CD8-positive, alpha-beta memory T cell (primary cell): ENCODE results near the gene MMRN1. TPM values are rescaled to one million over a fixed set of nuclear protein-coding genes. Genes with fewer than 3 reads are reported as not detected.

Source experiments
- CTCF ChIA-PET: fragments of 350-600 bp; sonication (Branson Sonifier 250); formaldehyde crosslinking; loops from one replicate; lab custom pipeline; 2021; ENCODE audit warnings: antibody characterized with exemption; lab: Charles Lee
- POLR2A ChIA-PET: fragments of 350-600 bp; sonication (Branson Sonifier 250); formaldehyde crosslinking; loops from one replicate; lab custom pipeline; 2021; ENCODE audit warnings: antibody characterized with exemption; lab: Charles Lee
- DNase-seq, 5 donors: peaks; one replicate each; pipeline versions ENCODE4 v3.0.0 to v3.0.0-alpha.2; 2020 to 2022; ENCODE audit warnings: mixed read lengths in 1 of 5
- H3K27ac ChIP-seq: one replicate; pipeline ENCODE4 v1.7.0; 2013; ENCODE audit warnings: low read depth, mild to moderate bottlenecking, low read length, moderate library complexity
- H3K27me3 ChIP-seq: 2 replicates; pipeline ENCODE4 v1.7.0; 2013; ENCODE audit warnings: low read length, mild to moderate bottlenecking; ENCODE audit not compliant: insufficient read depth, poor library complexity, severe bottlenecking
- H3K36me3 ChIP-seq: 2 replicates; pipeline ENCODE4 v1.7.0; 2013; ENCODE audit warnings: mild to moderate bottlenecking, low read length, moderate library complexity; ENCODE audit not compliant: insufficient read depth
- H3K4me1 ChIP-seq: 2 replicates; pipeline ENCODE4 v1.7.0; 2013; ENCODE audit warnings: mild to moderate bottlenecking, low read length, moderate library complexity; ENCODE audit not compliant: insufficient read depth
- H3K4me3 ChIP-seq: 2 replicates; pipeline ENCODE4 v1.7.0; 2013; ENCODE audit warnings: mild to moderate bottlenecking, low read length
- H3K9me3 ChIP-seq: 2 replicates; pipeline ENCODE4 v1.7.0; 2013; ENCODE audit warnings: mild to moderate bottlenecking, low read length
- H3K27ac Mint-ChIP-seq, 8 donors: one replicate each; pipeline ENCODE4 v1.8.0; 2020 to 2021; ENCODE audit warnings: mixed read lengths in 8 of 8, mild to moderate bottlenecking in 6 of 8, inconsistent platforms in 3 of 8, moderate library complexity in 3 of 8
- H3K27me3 Mint-ChIP-seq, 2 donors: one replicate each; pipeline ENCODE4 v1.8.0; 2020 to 2021; ENCODE audit warnings: mixed read lengths in 2 of 2, mild to moderate bottlenecking in 1 of 2, moderate library complexity in 1 of 2
- H3K36me3 Mint-ChIP-seq, 3 donors: one replicate each; pipeline ENCODE4 v1.8.0; 2020 to 2021; ENCODE audit warnings: mixed read lengths in 3 of 3, inconsistent platforms in 1 of 3, mild to moderate bottlenecking in 1 of 3
- H3K4me1 Mint-ChIP-seq, 3 donors: one replicate each; pipeline ENCODE4 v1.8.0; 2020 to 2021; ENCODE audit warnings: mixed read lengths in 3 of 3, inconsistent platforms in 1 of 3, mild to moderate bottlenecking in 1 of 3
- H3K4me3 Mint-ChIP-seq, 7 donors: one replicate each; pipeline ENCODE4 v1.8.0; 2020 to 2021; ENCODE audit warnings: mixed read lengths in 7 of 7, mild to moderate bottlenecking in 6 of 7, moderate library complexity in 4 of 7, inconsistent platforms in 2 of 7
- H3K9me3 Mint-ChIP-seq, 5 donors: one replicate each; pipeline ENCODE4 v1.8.0; 2020 to 2022; ENCODE audit warnings: mixed read lengths in 5 of 5, mild to moderate bottlenecking in 3 of 5, moderate library complexity in 2 of 5, inconsistent platforms in 1 of 5
- polyA plus RNA-seq: library from polyadenylated mRNA; unstranded; fragments of 300-500 nt; fragmentation: Illumina TruSeq; gene quantifications from one replicate; pipeline ENCODE4 v1.2.3, GENCODE V29; 2021
- total RNA-seq, 2 experiments: library from RNA; stranded (reverse); gene quantifications; one replicate each; pipeline ENCODE4 v1.2.3, GENCODE V29; 2021

MMRN1 gene
- total and polyA plus RNA-seq, 3 experiments from 2014 or later: 0.33 TPM; not detected in 2

DNA sequence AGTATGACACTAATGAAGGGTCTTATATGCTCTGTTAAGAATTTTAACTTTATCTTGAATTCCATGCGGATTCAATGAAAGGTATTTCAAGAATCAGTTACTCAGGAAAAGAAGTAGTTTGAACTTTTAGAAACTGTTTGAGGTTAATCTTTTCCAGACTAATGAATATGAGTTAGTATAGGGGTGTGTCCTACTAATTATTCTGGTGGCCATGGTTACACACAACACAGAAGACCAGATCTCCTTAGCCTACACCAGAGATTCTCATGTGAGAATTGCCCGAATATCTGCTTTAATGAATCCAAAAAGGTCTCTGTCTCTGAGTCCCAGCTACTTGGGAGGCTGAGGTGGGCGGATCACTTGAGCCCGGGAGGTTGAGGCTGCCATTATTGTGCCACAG, 100.4 kb downstream of the MMRN1 start:
- H3K4me3 Mint-ChIP-seq: no peak overlapping the region
- POLR2A ChIA-PET: no interaction called here
- H3K36me3 ChIP-seq: no peaks in the 10 kb centered on the region
- H3K4me1 ChIP-seq: no peaks in the 10 kb centered on the region
- no peaks in the 10 kb centered on the region for H3K9me3 Mint-ChIP-seq
- no peaks in the 10 kb centered on the region for H3K4me1 Mint-ChIP-seq
- H3K27me3 Mint-ChIP-seq: peaks cover 0 to 6% of the 10 kb centered on the region in 2 donors
- H3K27ac Mint-ChIP-seq: no peak overlapping the region
- no peak overlapping the region for H3K27ac ChIP-seq
- H3K9me3 ChIP-seq: no peaks in the 10 kb centered on the region
- DNase-seq: no peak
- H3K4me3 ChIP-seq: no peak overlapping the region
- CTCF ChIA-PET: no interaction called here
- no peaks in the 10 kb centered on the region for H3K36me3 Mint-ChIP-seq
- H3K27me3 ChIP-seq: no peaks in the 10 kb centered on the region

DNA sequence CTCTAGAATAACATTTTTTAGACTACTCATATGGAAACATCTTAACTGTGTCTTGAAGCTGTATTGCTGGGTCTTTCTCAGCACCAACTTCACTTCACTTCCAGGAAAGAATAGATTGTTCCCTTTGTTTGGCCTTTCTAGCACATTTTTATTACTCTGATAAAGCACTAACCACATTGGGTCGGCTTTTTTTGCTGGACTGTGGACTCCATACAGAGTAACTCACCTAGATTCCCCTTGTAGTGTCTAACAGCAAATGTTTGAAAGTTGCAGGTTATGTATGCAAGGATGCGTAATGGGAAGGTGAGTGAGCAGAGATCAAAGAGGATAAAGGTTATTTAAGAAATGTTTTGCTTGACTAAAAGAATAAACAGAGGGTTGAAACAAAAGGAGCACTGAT, 101.2 kb downstream of the MMRN1 start:
- no peaks in the 10 kb centered on the region for H3K36me3 Mint-ChIP-seq
- DNase-seq: no peak
- no peak overlapping the region for H3K4me3 Mint-ChIP-seq
- ChIA-PET POLR2A (no interaction called here), CTCF (no interaction called here)
- H3K27me3 ChIP-seq: no peaks in the 10 kb centered on the region
- no peak overlapping the region for H3K27ac Mint-ChIP-seq
- no peaks in the 10 kb centered on the region for H3K36me3 ChIP-seq
- no peaks in the 10 kb centered on the region for H3K9me3 ChIP-seq
- no peak overlapping the region for H3K27ac ChIP-seq
- no peaks in the 10 kb centered on the region for H3K9me3 Mint-ChIP-seq
- no peak overlapping the region for H3K4me3 ChIP-seq
- H3K4me1 ChIP-seq: no peaks in the 10 kb centered on the region
- H3K4me1 Mint-ChIP-seq: no peaks in the 10 kb centered on the region
- peaks cover 0 to 6% of the 10 kb centered on the region in 2 donors for H3K27me3 Mint-ChIP-seq

DNA sequence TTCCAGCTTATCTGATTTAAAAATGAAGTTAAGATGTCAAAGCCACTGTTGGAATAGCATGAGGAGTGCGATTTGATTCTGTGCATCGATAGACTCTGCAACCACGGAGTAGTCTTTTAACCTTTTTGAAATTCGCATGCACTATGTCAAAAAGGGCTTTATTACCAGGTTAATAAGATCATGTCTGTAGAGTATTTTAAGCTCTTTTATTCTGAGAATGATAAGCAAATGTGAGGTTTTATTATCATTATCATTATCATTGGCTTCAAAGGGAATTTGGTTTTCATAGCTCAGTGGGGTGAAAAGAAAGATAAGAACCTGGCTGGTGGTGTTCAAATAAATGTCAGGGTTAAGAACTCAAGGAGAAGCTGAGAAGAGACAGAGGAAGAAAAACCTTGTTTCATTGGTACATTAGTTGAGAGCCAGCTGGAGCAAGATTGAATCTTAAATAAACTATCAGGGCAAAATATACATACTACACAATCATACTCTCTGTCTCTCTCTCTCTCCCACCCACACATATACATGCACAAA, 102.6 kb downstream of the MMRN1 start:
- Mint-ChIP-seq H3K4me3 (no peak overlapping the region), H3K27ac (no peak overlapping the region), H3K9me3 (no peaks in the 10 kb centered on the region), H3K36me3 (no peaks in the 10 kb centered on the region), H3K27me3 (peaks cover 0 to 6% of the 10 kb centered on the region in 2 donors), H3K4me1 (no peaks in the 10 kb centered on the region)
- Histone ChIP-seq H3K36me3 (no peaks in the 10 kb centered on the region), H3K27ac (no peak overlapping the region), H3K9me3 (no peaks in the 10 kb centered on the region), H3K4me1 (no peaks in the 10 kb centered on the region), H3K4me3 (no peak overlapping the region), H3K27me3 (no peaks in the 10 kb centered on the region)
- POLR2A ChIA-PET: no interaction called here
- CTCF ChIA-PET: no interaction called here
- DNase-seq: no peak

- Mint-ChIP-seq H3K4me3 (no peak overlapping the region), H3K36me3 (no peaks in the 10 kb centered on the region), H3K27me3 (peaks cover 0 to 6% of the 10 kb centered on the region in 2 donors), H3K9me3 (no peaks in the 10 kb centered on the region), H3K27ac (no peak overlapping the region), H3K4me1 (no peaks in the 10 kb centered on the region)
- Histone ChIP-seq H3K27ac (no peak overlapping the region), H3K36me3 (no peaks in the 10 kb centered on the region), H3K4me3 (no peak overlapping the region), H3K9me3 (no peaks in the 10 kb centered on the region), H3K27me3 (no peaks in the 10 kb centered on the region), H3K4me1 (no peaks in the 10 kb centered on the region)
- ChIA-PET POLR2A (no interaction called here), CTCF (no interaction called here)
- no peak for DNase-seq
Measured at GRCh38 chr4:89998469-89999011, 103.9 kb downstream of the MMRN1 start.

- no peaks in the 10 kb centered on the region for H3K9me3 Mint-ChIP-seq
- no peaks in the 10 kb centered on the region for H3K4me1 Mint-ChIP-seq
- H3K27ac ChIP-seq: no peak overlapping the region
- no peak overlapping the region for H3K27ac Mint-ChIP-seq
- H3K27me3 Mint-ChIP-seq: peaks cover 1 to 8% of the 10 kb centered on the region in 2 donors
- no peak overlapping the region for H3K4me3 ChIP-seq
- H3K9me3 ChIP-seq: no peaks in the 10 kb centered on the region
- H3K4me1 ChIP-seq: no peaks in the 10 kb centered on the region
- H3K36me3 ChIP-seq: no peaks in the 10 kb centered on the region
- ChIA-PET POLR2A (no interaction called here), CTCF (no interaction called here)
- no peaks in the 10 kb centered on the region for H3K27me3 ChIP-seq
- no peaks in the 10 kb centered on the region for H3K36me3 Mint-ChIP-seq
- no peak for DNase-seq
- no peak overlapping the region for H3K4me3 Mint-ChIP-seq
Measured at GRCh38 chr4:90001023-90001422, 106.4 kb downstream of the MMRN1 start.

GRCh38 chr4:90002441-90003062, 107.9 kb downstream of the MMRN1 start:
- Histone ChIP-seq H3K4me1 (no peaks in the 10 kb centered on the region), H3K36me3 (no peaks in the 10 kb centered on the region), H3K27me3 (no peaks in the 10 kb centered on the region), H3K4me3 (no peak overlapping the region), H3K9me3 (no peaks in the 10 kb centered on the region), H3K27ac (no peak overlapping the region)
- H3K9me3 Mint-ChIP-seq: no peaks in the 10 kb centered on the region
- POLR2A ChIA-PET: no interaction called here
- no peak for DNase-seq
- H3K36me3 Mint-ChIP-seq: no peaks in the 10 kb centered on the region
- CTCF ChIA-PET: no interaction called here
- H3K27me3 Mint-ChIP-seq: peaks cover 4 to 6% of the 10 kb centered on the region in 2 donors
- no peaks in the 10 kb centered on the region for H3K4me1 Mint-ChIP-seq
- H3K27ac Mint-ChIP-seq: no peak overlapping the region
- no peak overlapping the region for H3K4me3 Mint-ChIP-seq

Other genes with a start within 250 kb of the MMRN1 start
- gene SNCA, start 57.7 kb upstream of the MMRN1 start, total RNA-seq: under 1 TPM; 0.42 to 0.44 TPM
- 0.41 TPM for gene SNCA, start 57.7 kb upstream of the MMRN1 start, polyA plus RNA-seq
- gene CCSER1, start 232.5 kb downstream of the MMRN1 start, total RNA-seq: under 1 TPM in 1 of 2 experiments, not detected in 1; 0.20 TPM
- 0.12 TPM for gene CCSER1, start 232.5 kb downstream of the MMRN1 start, polyA plus RNA-seq